C4-2B (cell line): ENCODE data around the gene BCL7A.

ENCODE experiments used
- H3K27ac ChIP-seq: fragments of 450-650 bp; 2 replicates; pipeline ENCODE4 v1.5.1; 2017
- ZFX ChIP-seq: fragments of 450-650 bp; IDR thresholded peaks from 2 replicates; pipeline ENCODE4 v1.6.1; 2017
- TF ChIP-seq, protein P1 (sequence below): fragments of 450-650 bp; conservative IDR thresholded peaks from 2 replicates; pipeline ENCODE4 v1.5.1; 2017; ENCODE audit warnings: mild to moderate bottlenecking

BCL7A gene

DNA sequence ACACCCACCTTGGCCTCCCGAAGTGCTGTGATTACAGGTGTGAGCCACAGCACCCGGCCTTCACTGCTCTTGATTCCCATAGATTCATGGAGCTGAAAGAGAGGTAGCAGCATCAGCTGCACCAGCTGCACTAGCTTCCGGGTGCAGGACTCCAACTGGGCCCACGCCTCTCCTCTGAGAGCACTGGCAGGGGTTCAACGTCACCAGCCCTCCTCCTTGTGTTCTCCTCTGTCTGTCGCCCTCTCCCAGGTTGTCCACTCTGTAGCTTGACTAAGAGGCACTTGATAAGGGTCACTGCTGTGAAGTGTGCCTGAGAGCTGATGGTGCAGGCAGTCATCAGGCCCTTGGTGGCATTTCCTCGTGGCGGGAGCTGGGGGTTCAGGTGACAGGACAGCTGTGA is 85.2 kb downstream of the BCL7A start:
- H3K27ac ChIP-seq = no peak overlapping the region; the same call in 1 of the 2 replicates
- TF ChIP-seq, protein P1, sequence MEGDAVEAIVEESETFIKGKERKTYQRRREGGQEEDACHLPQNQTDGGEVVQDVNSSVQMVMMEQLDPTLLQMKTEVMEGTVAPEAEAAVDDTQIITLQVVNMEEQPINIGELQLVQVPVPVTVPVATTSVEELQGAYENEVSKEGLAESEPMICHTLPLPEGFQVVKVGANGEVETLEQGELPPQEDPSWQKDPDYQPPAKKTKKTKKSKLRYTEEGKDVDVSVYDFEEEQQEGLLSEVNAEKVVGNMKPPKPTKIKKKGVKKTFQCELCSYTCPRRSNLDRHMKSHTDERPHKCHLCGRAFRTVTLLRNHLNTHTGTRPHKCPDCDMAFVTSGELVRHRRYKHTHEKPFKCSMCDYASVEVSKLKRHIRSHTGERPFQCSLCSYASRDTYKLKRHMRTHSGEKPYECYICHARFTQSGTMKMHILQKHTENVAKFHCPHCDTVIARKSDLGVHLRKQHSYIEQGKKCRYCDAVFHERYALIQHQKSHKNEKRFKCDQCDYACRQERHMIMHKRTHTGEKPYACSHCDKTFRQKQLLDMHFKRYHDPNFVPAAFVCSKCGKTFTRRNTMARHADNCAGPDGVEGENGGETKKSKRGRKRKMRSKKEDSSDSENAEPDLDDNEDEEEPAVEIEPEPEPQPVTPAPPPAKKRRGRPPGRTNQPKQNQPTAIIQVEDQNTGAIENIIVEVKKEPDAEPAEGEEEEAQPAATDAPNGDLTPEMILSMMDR = no peak
- TF ChIP-seq ZFX = no peak

DNA sequence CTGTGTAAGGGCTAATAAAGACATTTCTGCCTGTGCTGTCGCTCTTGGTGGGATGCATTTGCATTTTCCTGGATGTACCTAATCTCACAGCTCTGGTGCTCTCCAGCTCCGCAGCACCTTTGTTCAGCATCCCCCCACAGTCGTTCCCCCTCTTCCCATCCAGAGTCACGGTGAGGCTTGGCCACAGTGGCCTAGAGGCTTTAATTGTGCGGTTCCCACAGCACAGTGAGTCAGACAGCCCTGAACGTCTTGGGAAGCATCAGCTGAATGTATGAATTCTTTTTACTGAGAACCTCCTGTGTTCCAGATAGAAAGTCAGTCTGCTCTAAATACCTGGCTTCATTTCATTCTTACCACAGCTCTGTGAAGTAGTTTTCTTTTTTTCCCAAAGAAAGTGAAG is 85.6 kb downstream of the BCL7A start:
- no peak for TF ChIP-seq ZFX
- TF ChIP-seq, protein P1 = no peak
- H3K27ac ChIP-seq = no peak overlapping the region

DNA sequence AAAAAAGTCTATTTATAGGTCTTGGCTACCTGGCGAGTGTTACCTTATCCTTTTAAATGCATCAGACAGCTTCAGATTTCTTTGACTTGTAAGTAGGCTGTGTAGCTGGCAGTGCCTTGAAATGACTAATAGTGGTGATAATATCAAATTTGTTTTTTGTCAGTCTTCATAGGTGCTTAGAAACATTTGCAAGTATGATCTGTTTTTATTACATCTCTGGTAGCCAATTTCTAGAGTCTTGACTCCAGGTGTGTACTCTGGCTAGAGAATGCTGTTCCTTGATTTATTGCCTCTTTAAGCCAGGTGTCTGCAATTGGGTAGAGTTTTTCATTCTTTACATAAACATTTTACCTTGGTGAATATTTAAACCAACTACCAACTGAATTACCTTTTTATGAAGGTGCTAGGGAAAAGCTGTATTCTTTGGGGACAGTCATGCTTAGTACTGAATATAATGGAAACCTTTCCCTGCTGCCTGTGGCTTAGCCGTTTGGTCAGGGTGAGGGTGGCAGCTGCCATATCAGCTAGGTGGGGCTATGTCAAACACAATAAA is 89.5 kb downstream of the BCL7A start:
- TF ChIP-seq, protein P1 = no peak
- TF ChIP-seq ZFX = no peak
- peak overlapping the region; percentile 80 for H3K27ac ChIP-seq
